Neural crest cell (in vitro differentiated cells): ENCODE data around the gene KIF26B. TPM values are rescaled to one million over a fixed set of nuclear protein-coding genes. Genes with fewer than 3 reads are reported as not detected.

Experiments used
- DNase-seq: peaks from one replicate; pipeline ENCODE4 v3.0.0; 2021; ENCODE audit warnings: low read depth, mixed read lengths, low spot score
- H3K27ac Mint-ChIP-seq: one replicate; pipeline ENCODE4 v1.8.0; 2021; ENCODE audit warnings: mild to moderate bottlenecking, mixed read lengths; ENCODE audit not compliant: unreplicated experiment
- H3K27me3 Mint-ChIP-seq: 2 replicates; pipeline ENCODE4 v1.8.0; 2021; ENCODE audit warnings: low read depth, mild to moderate bottlenecking, mixed read lengths
- H3K36me3 Mint-ChIP-seq: 2 replicates; pipeline ENCODE4 v1.8.0; 2021; ENCODE audit warnings: low read depth, mild to moderate bottlenecking, mixed read lengths
- H3K4me1 Mint-ChIP-seq: 2 replicates; pipeline ENCODE4 v1.8.0; 2021; ENCODE audit warnings: mixed read lengths
- H3K4me3 Mint-ChIP-seq: one replicate; pipeline ENCODE4 v1.8.0; 2021; ENCODE audit warnings: mild to moderate bottlenecking, mixed read lengths
- H3K9me3 Mint-ChIP-seq: 2 replicates; pipeline ENCODE4 v1.8.0; 2021; ENCODE audit warnings: mixed read lengths
- total RNA-seq: library from RNA; stranded (reverse); gene quantifications from 2 replicates; pipeline ENCODE4 v1.2.1, GENCODE V29; 2021
- TF ChIP-seq, protein P1 (sequence below): fragments of 200-600 bp; sonication (generic); conservative IDR thresholded peaks from 2 replicates; pipeline ENCODE4 v1.5.0; 2021; ENCODE audit warnings: antibody characterized with exemption, mild to moderate bottlenecking

Gene KIF26B
- total RNA-seq, 1 donor from 2014 or later = 6.2 TPM

- Mint-ChIP-seq H3K9me3 (no peaks in the 10 kb centered on the region), H3K4me3 (no peak overlapping the region), H3K4me1 (peaks cover 11% of the 10 kb centered on the region), H3K27ac (no peak overlapping the region), H3K36me3 (no peaks in the 10 kb centered on the region), H3K27me3 (no peaks in the 10 kb centered on the region)
- TF ChIP-seq, protein P1, sequence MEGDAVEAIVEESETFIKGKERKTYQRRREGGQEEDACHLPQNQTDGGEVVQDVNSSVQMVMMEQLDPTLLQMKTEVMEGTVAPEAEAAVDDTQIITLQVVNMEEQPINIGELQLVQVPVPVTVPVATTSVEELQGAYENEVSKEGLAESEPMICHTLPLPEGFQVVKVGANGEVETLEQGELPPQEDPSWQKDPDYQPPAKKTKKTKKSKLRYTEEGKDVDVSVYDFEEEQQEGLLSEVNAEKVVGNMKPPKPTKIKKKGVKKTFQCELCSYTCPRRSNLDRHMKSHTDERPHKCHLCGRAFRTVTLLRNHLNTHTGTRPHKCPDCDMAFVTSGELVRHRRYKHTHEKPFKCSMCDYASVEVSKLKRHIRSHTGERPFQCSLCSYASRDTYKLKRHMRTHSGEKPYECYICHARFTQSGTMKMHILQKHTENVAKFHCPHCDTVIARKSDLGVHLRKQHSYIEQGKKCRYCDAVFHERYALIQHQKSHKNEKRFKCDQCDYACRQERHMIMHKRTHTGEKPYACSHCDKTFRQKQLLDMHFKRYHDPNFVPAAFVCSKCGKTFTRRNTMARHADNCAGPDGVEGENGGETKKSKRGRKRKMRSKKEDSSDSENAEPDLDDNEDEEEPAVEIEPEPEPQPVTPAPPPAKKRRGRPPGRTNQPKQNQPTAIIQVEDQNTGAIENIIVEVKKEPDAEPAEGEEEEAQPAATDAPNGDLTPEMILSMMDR = no peak
- DNase-seq = no peak
These were observed 456.5 kb downstream of the KIF26B start for GRCh38 chr1:245611251-245611650.

GRCh38 chr1:245614476-245614875 lies 459.7 kb downstream of the KIF26B start:
- H3K27ac Mint-ChIP-seq = no peak overlapping the region
- no peak for DNase-seq
- H3K27me3 Mint-ChIP-seq = no peaks in the 10 kb centered on the region
- peaks cover 9% of the 10 kb centered on the region for H3K4me1 Mint-ChIP-seq
- TF ChIP-seq, protein P1 = no peak
- H3K4me3 Mint-ChIP-seq = no peak overlapping the region
- no peaks in the 10 kb centered on the region for H3K9me3 Mint-ChIP-seq
- no peaks in the 10 kb centered on the region for H3K36me3 Mint-ChIP-seq

GRCh38 chr1:245615001-245615400 lies 460.2 kb downstream of the KIF26B start:
- H3K4me1 Mint-ChIP-seq = peaks cover 9% of the 10 kb centered on the region
- H3K4me3 Mint-ChIP-seq = no peak overlapping the region
- no peaks in the 10 kb centered on the region for H3K9me3 Mint-ChIP-seq
- TF ChIP-seq, protein P1 = no peak
- H3K36me3 Mint-ChIP-seq = no peaks in the 10 kb centered on the region
- no peak for DNase-seq
- no peaks in the 10 kb centered on the region for H3K27me3 Mint-ChIP-seq
- H3K27ac Mint-ChIP-seq = no peak overlapping the region

DNA sequence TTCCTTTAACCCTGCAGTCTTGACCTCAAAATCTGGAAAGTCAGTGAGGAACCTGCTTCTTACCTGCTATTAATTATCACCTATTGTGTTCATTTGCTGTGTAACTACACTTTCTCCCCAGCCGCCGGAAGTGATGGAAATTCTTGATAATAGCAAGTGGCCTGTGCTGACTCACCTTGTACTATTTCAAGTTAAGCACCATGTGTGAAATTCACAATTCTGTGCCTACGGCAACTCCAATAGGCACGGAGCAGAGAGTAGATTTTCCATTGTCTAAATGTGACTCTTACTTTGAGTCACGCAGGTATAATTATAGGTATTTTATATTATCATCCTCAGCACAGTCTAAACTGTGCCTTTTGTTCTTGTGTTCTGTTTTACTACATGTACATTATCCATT lies 466.8 kb downstream of the KIF26B start:
- no peak for DNase-seq
- H3K36me3 Mint-ChIP-seq = no peaks in the 10 kb centered on the region
- H3K4me1 Mint-ChIP-seq = no peaks in the 10 kb centered on the region
- peaks cover 9% of the 10 kb centered on the region for H3K9me3 Mint-ChIP-seq
- no peaks in the 10 kb centered on the region for H3K27me3 Mint-ChIP-seq
- no peak overlapping the region for H3K4me3 Mint-ChIP-seq
- TF ChIP-seq, protein P1 = no peak
- H3K27ac Mint-ChIP-seq = no peak overlapping the region

DNA sequence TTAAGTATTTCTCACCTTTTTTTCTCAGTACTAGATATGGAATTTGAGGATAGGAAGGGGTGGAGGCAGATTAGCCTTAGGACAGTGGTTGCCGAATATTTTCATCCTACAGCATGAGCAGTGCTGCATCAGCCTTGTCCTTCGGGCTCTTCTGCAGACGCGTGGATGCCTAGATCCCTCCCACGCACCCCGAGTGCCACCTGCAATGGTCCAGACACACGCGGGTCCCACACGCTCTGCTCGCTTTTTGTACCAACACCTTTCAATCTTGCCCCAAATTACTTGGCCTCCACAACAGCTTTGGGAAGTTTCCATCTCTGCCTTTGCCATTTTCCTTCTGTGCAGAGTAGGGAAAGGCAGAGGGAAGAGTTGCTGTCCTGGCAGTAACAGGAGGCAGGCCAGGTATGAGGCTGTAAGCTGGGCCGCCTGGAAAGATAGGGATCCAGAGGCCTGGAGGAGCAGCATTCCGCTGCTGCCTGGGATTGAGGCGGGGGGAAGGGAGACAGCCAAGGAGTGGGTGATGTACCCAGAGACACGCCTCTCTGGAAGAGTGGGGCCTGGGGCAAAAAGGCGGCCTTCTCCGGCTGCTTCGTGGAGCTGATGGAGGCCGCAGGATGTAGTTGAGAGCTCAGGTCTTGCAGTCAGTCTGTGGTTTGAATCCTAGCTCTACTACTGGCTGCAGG lies 467.7 kb downstream of the KIF26B start:
- Mint-ChIP-seq H3K4me1 (no peaks in the 10 kb centered on the region), H3K4me3 (no peak overlapping the region), H3K27me3 (no peaks in the 10 kb centered on the region), H3K27ac (no peak overlapping the region), H3K9me3 (peaks cover 9% of the 10 kb centered on the region), H3K36me3 (peaks cover 3% of the 10 kb centered on the region)
- DNase-seq = no peak
- TF ChIP-seq, protein P1 = no peak
